Heart right ventricle (tissue), 16 donors: ENCODE measurements around the gene RNF115. TPM values are rescaled to one million over a fixed set of nuclear protein-coding genes. Genes with fewer than 3 reads are reported as not detected.
"Not testable (repeated sequence)": the region's sequence is repeated elsewhere in the genome, so short reads cannot be mapped to it uniquely, and the experiment has no call there.

Experiments
- ATAC-seq, 8 donors: fragments of 200-7000 bp; cut with Tn5 transposase; one replicate each; pipeline ENCODE4 v1.9.1; 2020; ENCODE audit warnings: mild to moderate bottlenecking in 8 of 8, moderate library complexity in 8 of 8, moderate number of reproducible peaks in 1 of 8
- DNase-seq, 2 donors: peaks; one replicate each; pipeline ENCODE4 v3.0.0-alpha.2; 2020
- H3K27ac ChIP-seq, 10 donors: fragments of 200-600 bp; sonication (generic) in 2 of 10; one replicate each; pipeline versions ENCODE4 v1.5.0 to v1.8.0; 2020 to 2022; ENCODE audit warnings: mild to moderate bottlenecking in 3 of 10
- H3K27me3 ChIP-seq, 7 donors: fragments of 200-600 bp; one replicate each; pipeline ENCODE4 v1.8.0; 2021 to 2022; ENCODE audit warnings: mild to moderate bottlenecking in 2 of 7
- H3K36me3 ChIP-seq, 9 donors: fragments of 200-600 bp; sonication (generic) in 1 of 9; one replicate each; pipeline versions ENCODE4 v1.5.0 to v1.8.0; 2020 to 2022; ENCODE audit warnings: mild to moderate bottlenecking in 2 of 9
- H3K4me1 ChIP-seq, 9 donors: fragments of 200-600 bp; sonication (generic) in 1 of 9; one replicate each; pipeline versions ENCODE4 v1.5.0 to v1.8.0; 2020 to 2022; ENCODE audit warnings: mild to moderate bottlenecking in 4 of 9
- H3K4me3 ChIP-seq, 10 donors: fragments of 200-600 bp; sonication (generic) in 2 of 10; one replicate each; pipeline versions ENCODE4 v1.5.0 to v1.8.0; 2020 to 2022; ENCODE audit warnings: mild to moderate bottlenecking in 7 of 10, moderate library complexity in 2 of 10
- H3K9me3 ChIP-seq, 11 donors: fragments of 200-600 bp in 10 of 11; sonication (generic) in 2 of 11; one replicate each; pipeline versions ENCODE4 v1.5.0 to v1.8.0; 2013 to 2022; ENCODE audit warnings: mild to moderate bottlenecking in 2 of 11, control low read depth in 1 of 11, moderate library complexity in 1 of 11
- CTCF ChIP-seq, 9 donors: fragments of 200-600 bp; sonication (generic) in 2 of 9; IDR thresholded peaks; one replicate each; pipeline versions ENCODE4 v1.5.0 to v1.8.0; 2021 to 2022; ENCODE audit warnings: antibody characterized with exemption in 9 of 9, mild to moderate bottlenecking in 5 of 9, moderate library complexity in 1 of 9
- WGBS, 2 donors: extraction: QIAGEN DNeasy Blood & Tissue Kit; methylation state at CpG; one replicate each; pipeline ENCODE4 v1.1.7; 2013; ENCODE audit warnings: inconsistent platforms in 1 of 2; 5-methylcytosine and 5-hydroxymethylcytosine counted together
- intact Hi-C, 10 donors: fragments of 100-400 bp; cut with DNase I; formaldehyde crosslinking; loops; one replicate each; pipeline versions ENCODE4 v1.11.1 to v1.14.2; 2022
- polyA plus RNA-seq, 2 donors: library from polyadenylated mRNA; stranded (reverse); fragments of 200-250 nt; gene quantifications; one replicate each; pipeline ENCODE4 v1.2.3, GENCODE V29; 2013
- total RNA-seq, 10 donors: library from RNA; stranded (reverse); fragmentation: NEBNext Ultra II Directional in 3 of 10; extraction: Animal tissue kit (Norgen Biotek cat#: 25700) in 3 of 10; gene quantifications; one replicate each; pipeline versions ENCODE4 v1.2.1 to v1.2.4, GENCODE V29; 2021 to 2023
- donor health status: Arrhythmogenic right ventricular cardiomyopathy.
- donor health status: ischemic (EF 13 %, LVEDD 7.1; RV severe dilation, severe dysfunction).
- donor health status: healthy with polysubstance abuse.
- donor health status: DM: no; HTN: yes; CAD: no.
- donor health status: DM: no; HTN: no; CAD: no.
- donor health status: ischemic (EF 25% LVEDD 6.9; RV normal size, moderate dysfunction).
- donor health status: ischemic (EF 25% LVEDD 5.7; RV mildly dilated, moderate dysfunction).
- donor health status: healthy.
- donor health status: DM: yes; HTN: yes; CAD: no.
- donor health status: Ischemic cardiomyopathy.
- donor health status: ischemic (EF 35%, LVEDD 5.7; RV mildly dilated, moderate dysfunction).
- donor health status: nonischemic (EF 11% LVEDD 7.7; RV severe dilation, severe dysfunction).
- donor health status: DM: yes; HTN: yes; CAD: no.
- donor health status: PGD.
- donor health status: ischemic (EF 29% LVEDD 5.4; RV normal size, mild dysfunction).
- donor health status: nonischemic (EF 23%, LVEDD 6.1; RV moderate dilation, normal function).

Gene RNF115
- total and polyA plus RNA-seq, 12 donors, result 12.8 to 99.0 (median 48.9) TPM

GRCh38 chr1:145843031-145843430 is 19.1 kb upstream of the RNF115 start:
- Histone ChIP-seq H3K27me3 (no peaks in the 10 kb centered on the region), H3K36me3 (peaks cover 3 to 66% (median 43%) of the 10 kb centered on the region in 9 donors), H3K4me3 (no peak overlapping the region), H3K27ac (no peak overlapping the region), H3K9me3 (no peaks in the 10 kb centered on the region), H3K4me1 (peaks cover 0 to 19% (median 16%) of the 10 kb centered on the region in 9 donors)
- TF ChIP-seq CTCF (IDR thresholded peaks at IDR 0.05), result no peak
- DNase-seq (no peak), ATAC-seq (no peak)
- intact Hi-C loops, result loop anchor here in 3 of 10 donors (10.0 kb wide), 3 partner anchors 58 to 172 kb away; partner anchors contain the start of genes ITGA10 (in 2 of the 3) and PEX11B (in 2 of the 3)
- 95 to 97% methylated on average over 3 of the region's 3 CpGs for WGBS, 2 donors

- no peaks in the 10 kb centered on the region for H3K27me3 ChIP-seq
- no peaks in the 10 kb centered on the region for H3K9me3 ChIP-seq
- ATAC-seq (no peak), DNase-seq (no peak)
- no peaks in the 10 kb centered on the region for H3K4me1 ChIP-seq
- H3K4me3 ChIP-seq, result no peak overlapping the region
- 94 to 100% methylated on average over 1 of the region's 1 CpG for WGBS, 2 donors
- no peak for TF ChIP-seq CTCF (IDR thresholded peaks at IDR 0.05)
- H3K36me3 ChIP-seq, result peaks cover 3 to 100% (median 87%) of the 10 kb centered on the region in 9 donors
- intact Hi-C loops, result loop anchor here in 1 of 10 donors (5.0 kb wide), 1 partner anchor 80 kb away; the partner anchor contains the start of gene PEX11B
- H3K27ac ChIP-seq, result no peak overlapping the region
Measured at GRCh38 chr1:145837656-145838055, 13.8 kb upstream of the RNF115 start.

GRCh38 chr1:145830810-145831209 is 6.9 kb upstream of the RNF115 start:
- 97 to 98% methylated on average over 2 of the region's 2 CpGs for WGBS, 2 donors
- intact Hi-C loops, result not testable (repeated sequence)

GRCh38 chr1:145828367-145829026 is 4.6 kb upstream of the RNF115 start:
- Histone ChIP-seq H3K4me1 (peaks cover 7 to 20% (median 14%) of the 10 kb centered on the region in 9 donors), H3K27ac (no peak overlapping the region), H3K4me3 (no peak overlapping the region), H3K36me3 (peaks cover 0 to 81% (median 56%) of the 10 kb centered on the region in 9 donors), H3K9me3 (no peaks in the 10 kb centered on the region), H3K27me3 (no peaks in the 10 kb centered on the region)
- DNase-seq, result no peak
- intact Hi-C loops, result no loop called here
- TF ChIP-seq CTCF (IDR thresholded peaks at IDR 0.05), result no peak
- no peak for ATAC-seq

More at GRCh38 chr1:145830810-145831209, 6.9 kb upstream of the RNF115 start:
- not testable (repeated sequence) for H3K27me3 ChIP-seq, ATAC-seq, H3K9me3 ChIP-seq, DNase-seq, H3K4me1 ChIP-seq, H3K4me3 ChIP-seq, H3K27ac ChIP-seq
- H3K36me3 ChIP-seq, result peaks cover 0 to 100% (median 78%) of the 10 kb centered on the region in 9 donors

- peaks cover 0 to 76% (median 51%) of the 10 kb centered on the region in 9 donors for H3K36me3 ChIP-seq
Measured at GRCh38 chr1:145827966-145828365, 4.1 kb upstream of the RNF115 start.

More at GRCh38 chr1:145827966-145828365, 4.1 kb upstream of the RNF115 start:
- no peak overlapping the region for H3K4me3 ChIP-seq
- H3K9me3 ChIP-seq, result no peaks in the 10 kb centered on the region
- TF ChIP-seq CTCF (IDR thresholded peaks at IDR 0.05), result no peak
- no peaks in the 10 kb centered on the region for H3K27me3 ChIP-seq
- no peak overlapping the region for H3K27ac ChIP-seq
- H3K4me1 ChIP-seq, result peaks cover 7 to 20% (median 14%) of the 10 kb centered on the region in 9 donors
- DNase-seq (no peak), ATAC-seq (no peak)
- intact Hi-C loops, result no loop called here
